Measurements from ENCODE around the gene TENM3.

Gene TENM3

DNA sequence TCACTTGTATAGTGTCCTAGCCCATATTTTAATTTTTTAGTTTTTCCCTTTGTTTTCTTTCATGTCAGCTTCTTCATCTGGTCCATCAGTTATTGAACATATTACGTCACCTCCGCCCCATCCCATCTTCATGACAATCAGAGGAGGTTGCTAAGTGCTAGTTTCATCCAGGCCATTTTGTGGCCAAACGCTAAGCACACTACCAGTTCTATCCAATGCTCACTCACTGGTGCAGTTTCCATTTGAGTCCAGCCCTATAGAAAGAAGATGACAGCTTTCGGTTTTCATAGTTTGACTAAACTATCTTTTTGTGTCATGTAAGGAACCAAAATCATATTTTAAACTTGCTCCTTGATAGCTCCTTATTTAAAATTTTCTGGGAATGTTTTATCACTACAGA lies 304.2 kb downstream of the TENM3 start:
- no peak overlapping the region for H3K4me3 ChIP-seq (ENCODE audit: low read depth in 1 of 5, low read length in 5 of 5)
- peaks cover 0 to 19% (median 0%) of the 10 kb centered on the region in 5 donors for H3K4me1 ChIP-seq (ENCODE audit: control insufficient read depth in 5 of 5, insufficient read depth in 5 of 5, low read length in 5 of 5)
- no peaks in the 10 kb centered on the region for H3K9me3 ChIP-seq (ENCODE audit: control insufficient read depth in 5 of 5, low read length in 5 of 5)
- no peak overlapping the region for H3K9ac ChIP-seq (ENCODE audit: low read length in 5 of 5)
- H3K27me3 ChIP-seq (ENCODE audit: control insufficient read depth in 5 of 5, insufficient read depth in 4 of 5, low read length in 5 of 5), result no peaks in the 10 kb centered on the region
- H3K36me3 ChIP-seq (ENCODE audit: control insufficient read depth in 5 of 5, insufficient read depth in 5 of 5, low read length in 5 of 5), result no peaks in the 10 kb centered on the region
- H3K27ac ChIP-seq (ENCODE audit: low read depth, low read length), result no peak overlapping the region

DNA sequence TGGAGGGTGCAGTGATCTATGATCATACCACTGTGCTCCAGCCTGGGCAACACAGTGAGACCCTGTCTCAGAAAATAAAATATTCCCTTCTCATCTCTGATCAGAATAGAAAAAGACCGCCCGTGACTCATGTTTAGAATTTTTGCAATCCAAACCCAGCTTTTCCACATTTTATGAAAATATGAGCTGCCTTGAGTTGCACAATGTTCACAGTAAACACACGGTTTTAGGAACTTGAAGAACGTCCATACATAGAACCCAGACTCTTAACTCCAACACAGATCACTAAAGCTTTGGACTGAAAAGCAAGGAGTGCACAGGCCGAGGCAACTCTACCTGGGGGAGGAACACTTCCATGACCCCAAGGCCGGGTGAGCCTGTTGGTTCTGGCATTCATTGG lies 305.0 kb downstream of the TENM3 start:
- Histone ChIP-seq H3K27ac (ENCODE audit: low read depth, low read length) (no peak overlapping the region), H3K9me3 (ENCODE audit: control insufficient read depth in 5 of 5, low read length in 5 of 5) (no peaks in the 10 kb centered on the region), H3K36me3 (ENCODE audit: control insufficient read depth in 5 of 5, insufficient read depth in 5 of 5, low read length in 5 of 5) (no peaks in the 10 kb centered on the region), H3K4me3 (ENCODE audit: low read depth in 1 of 5, low read length in 5 of 5) (no peak overlapping the region), H3K27me3 (ENCODE audit: control insufficient read depth in 5 of 5, insufficient read depth in 4 of 5, low read length in 5 of 5) (no peaks in the 10 kb centered on the region), H3K9ac (ENCODE audit: low read length in 5 of 5) (no peak overlapping the region), H3K4me1 (ENCODE audit: control insufficient read depth in 5 of 5, insufficient read depth in 5 of 5, low read length in 5 of 5) (peaks cover 0 to 19% (median 0%) of the 10 kb centered on the region in 5 donors)

DNA sequence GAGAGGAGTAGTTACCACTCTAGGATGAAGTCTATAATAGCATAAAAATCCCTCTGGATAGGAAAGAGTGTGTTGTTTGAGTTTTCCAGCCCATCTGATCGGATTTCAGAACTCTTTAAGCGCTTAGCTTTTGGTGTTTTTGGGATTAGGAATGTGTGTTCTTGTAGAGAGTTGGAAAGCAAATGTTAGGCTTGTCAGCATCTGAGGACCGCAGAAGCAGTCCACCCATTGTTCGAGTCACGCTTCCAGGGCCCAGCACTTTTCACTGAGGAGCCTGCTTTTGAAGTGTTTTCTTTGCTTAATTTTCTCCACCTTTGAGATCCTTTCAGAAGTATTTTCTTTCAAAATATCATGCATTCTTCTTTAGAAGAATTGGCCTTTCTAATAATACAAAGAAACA lies 306.2 kb downstream of the TENM3 start:
- Histone ChIP-seq H3K9me3 (ENCODE audit: control insufficient read depth in 5 of 5, low read length in 5 of 5) (no peaks in the 10 kb centered on the region), H3K4me1 (ENCODE audit: control insufficient read depth in 5 of 5, insufficient read depth in 5 of 5, low read length in 5 of 5) (peaks cover 0 to 21% (median 3%) of the 10 kb centered on the region in 5 donors), H3K27ac (ENCODE audit: low read depth, low read length) (no peak overlapping the region), H3K27me3 (ENCODE audit: control insufficient read depth in 5 of 5, insufficient read depth in 4 of 5, low read length in 5 of 5) (no peaks in the 10 kb centered on the region), H3K9ac (ENCODE audit: low read length in 5 of 5) (no peak overlapping the region), H3K4me3 (ENCODE audit: low read depth in 1 of 5, low read length in 5 of 5) (no peak overlapping the region), H3K36me3 (ENCODE audit: control insufficient read depth in 5 of 5, insufficient read depth in 5 of 5, low read length in 5 of 5) (no peaks in the 10 kb centered on the region)

GRCh38 chr4:182552948-182553347 lies 309.7 kb downstream of the TENM3 start:
- Histone ChIP-seq H3K9ac (ENCODE audit: low read length in 5 of 5) (no peak overlapping the region), H3K27ac (ENCODE audit: low read depth, low read length) (no peak overlapping the region), H3K4me3 (ENCODE audit: low read depth in 1 of 5, low read length in 5 of 5) (no peak overlapping the region)

DNA sequence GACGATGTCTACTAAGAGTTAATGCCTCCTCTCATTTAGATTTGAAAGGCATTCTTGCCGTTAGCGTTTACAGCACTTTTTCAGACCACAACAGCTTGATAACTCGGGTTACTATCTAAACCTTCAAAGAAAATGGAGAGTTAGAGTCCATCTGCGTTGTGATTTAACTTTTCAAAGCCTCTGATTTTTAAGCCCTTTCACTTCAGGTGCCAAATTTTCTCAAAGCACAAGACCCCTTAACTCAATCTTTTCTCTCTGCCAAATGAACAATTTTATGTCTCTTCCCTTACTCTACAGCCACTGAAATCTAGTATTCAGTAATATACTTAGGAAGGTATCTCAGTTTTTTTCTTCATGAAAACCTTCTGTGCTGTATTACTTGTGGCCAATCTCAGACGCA lies 310.5 kb downstream of the TENM3 start:
- Histone ChIP-seq H3K36me3 (ENCODE audit: control insufficient read depth in 5 of 5, insufficient read depth in 5 of 5, low read length in 5 of 5) (no peaks in the 10 kb centered on the region), H3K27ac (ENCODE audit: low read depth, low read length) (no peak overlapping the region), H3K4me3 (ENCODE audit: low read depth in 1 of 5, low read length in 5 of 5) (peak overlapping the region in 2 of 5 donors; percentile 3 to 48), H3K27me3 (ENCODE audit: control insufficient read depth in 5 of 5, insufficient read depth in 4 of 5, low read length in 5 of 5) (no peaks in the 10 kb centered on the region), H3K9ac (ENCODE audit: low read length in 5 of 5) (peak overlapping the region in 2 of 5 donors; percentile 37 to 74), H3K4me1 (ENCODE audit: control insufficient read depth in 5 of 5, insufficient read depth in 5 of 5, low read length in 5 of 5) (peaks cover 0 to 29% (median 8%) of the 10 kb centered on the region in 5 donors), H3K9me3 (ENCODE audit: control insufficient read depth in 5 of 5, low read length in 5 of 5) (no peaks in the 10 kb centered on the region)

More at GRCh38 chr4:182552948-182553347, 309.7 kb downstream of the TENM3 start:
- Histone ChIP-seq H3K27me3 (ENCODE audit: control insufficient read depth in 5 of 5, insufficient read depth in 4 of 5, low read length in 5 of 5) (no peaks in the 10 kb centered on the region), H3K9me3 (ENCODE audit: control insufficient read depth in 5 of 5, low read length in 5 of 5) (no peaks in the 10 kb centered on the region), H3K4me1 (ENCODE audit: control insufficient read depth in 5 of 5, insufficient read depth in 5 of 5, low read length in 5 of 5) (peaks cover 0 to 34% (median 8%) of the 10 kb centered on the region in 5 donors), H3K36me3 (ENCODE audit: control insufficient read depth in 5 of 5, insufficient read depth in 5 of 5, low read length in 5 of 5) (no peaks in the 10 kb centered on the region)

DNA sequence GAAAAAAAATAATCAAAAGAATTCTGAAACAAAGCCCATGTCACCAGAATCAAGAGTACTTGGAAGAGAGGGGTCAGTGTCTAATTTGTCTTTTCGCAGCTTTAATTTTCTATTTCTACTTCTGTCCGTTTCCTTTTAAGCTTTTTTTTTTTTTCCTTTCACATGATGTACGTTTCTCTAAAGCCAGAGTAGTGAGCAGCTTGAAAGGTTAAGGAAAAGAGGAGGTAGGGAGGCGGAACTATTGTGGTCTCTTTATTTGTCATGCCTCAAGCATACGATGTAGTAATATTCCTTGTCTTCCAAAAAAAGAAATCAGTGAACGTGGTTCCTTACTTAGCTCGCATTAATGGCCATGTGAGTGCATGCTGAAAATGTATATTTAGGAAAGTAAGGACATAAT lies 311.5 kb downstream of the TENM3 start:
- no peak overlapping the region for H3K4me3 ChIP-seq (ENCODE audit: low read depth in 1 of 5, low read length in 5 of 5)

DNA sequence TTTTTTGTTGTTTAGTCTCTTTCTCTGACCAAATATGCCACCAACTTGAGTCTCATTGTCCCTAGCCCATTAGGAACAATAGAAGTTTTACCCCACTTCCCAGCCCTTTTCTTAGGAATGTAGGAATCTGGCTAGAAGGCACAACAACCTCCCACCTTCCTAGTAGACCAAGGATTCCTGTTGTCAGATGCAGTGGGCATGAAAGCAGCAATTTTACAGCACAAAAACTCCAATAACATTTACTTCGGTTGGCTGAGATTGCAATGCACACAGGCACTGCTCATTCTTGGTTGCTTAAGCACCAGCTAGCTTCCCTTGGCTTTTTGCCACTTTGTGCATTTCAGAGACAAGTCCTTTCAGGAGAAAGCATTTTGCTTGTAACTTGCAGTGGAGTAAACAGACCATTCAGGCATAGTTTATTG lies 312.8 kb downstream of the TENM3 start:
- H3K4me3 ChIP-seq (ENCODE audit: low read depth in 1 of 5, low read length in 5 of 5), result peak overlapping the region in 1 of 5 donors; percentile 3
- no peak overlapping the region for H3K27ac ChIP-seq (ENCODE audit: low read depth, low read length)
- no peaks in the 10 kb centered on the region for H3K27me3 ChIP-seq (ENCODE audit: control insufficient read depth in 5 of 5, insufficient read depth in 4 of 5, low read length in 5 of 5)
- H3K36me3 ChIP-seq (ENCODE audit: control insufficient read depth in 5 of 5, insufficient read depth in 5 of 5, low read length in 5 of 5), result no peaks in the 10 kb centered on the region
- no peaks in the 10 kb centered on the region for H3K9me3 ChIP-seq (ENCODE audit: control insufficient read depth in 5 of 5, low read length in 5 of 5)
- peaks cover 0 to 34% (median 13%) of the 10 kb centered on the region in 5 donors for H3K4me1 ChIP-seq (ENCODE audit: control insufficient read depth in 5 of 5, insufficient read depth in 5 of 5, low read length in 5 of 5)
- H3K9ac ChIP-seq (ENCODE audit: low read length in 5 of 5), result no peak overlapping the region

More for the DNA sequence above, 311.5 kb downstream of the TENM3 start:
- Histone ChIP-seq H3K4me1 (ENCODE audit: control insufficient read depth in 5 of 5, insufficient read depth in 5 of 5, low read length in 5 of 5) (peaks cover 0 to 25% (median 8%) of the 10 kb centered on the region in 5 donors), H3K9ac (ENCODE audit: low read length in 5 of 5) (peak overlapping the region in 1 of 5 donors; percentile 37), H3K36me3 (ENCODE audit: control insufficient read depth in 5 of 5, insufficient read depth in 5 of 5, low read length in 5 of 5) (no peaks in the 10 kb centered on the region), H3K9me3 (ENCODE audit: control insufficient read depth in 5 of 5, low read length in 5 of 5) (no peaks in the 10 kb centered on the region), H3K27ac (ENCODE audit: low read depth, low read length) (no peak overlapping the region), H3K27me3 (ENCODE audit: control insufficient read depth in 5 of 5, insufficient read depth in 4 of 5, low read length in 5 of 5) (no peaks in the 10 kb centered on the region)

DNA sequence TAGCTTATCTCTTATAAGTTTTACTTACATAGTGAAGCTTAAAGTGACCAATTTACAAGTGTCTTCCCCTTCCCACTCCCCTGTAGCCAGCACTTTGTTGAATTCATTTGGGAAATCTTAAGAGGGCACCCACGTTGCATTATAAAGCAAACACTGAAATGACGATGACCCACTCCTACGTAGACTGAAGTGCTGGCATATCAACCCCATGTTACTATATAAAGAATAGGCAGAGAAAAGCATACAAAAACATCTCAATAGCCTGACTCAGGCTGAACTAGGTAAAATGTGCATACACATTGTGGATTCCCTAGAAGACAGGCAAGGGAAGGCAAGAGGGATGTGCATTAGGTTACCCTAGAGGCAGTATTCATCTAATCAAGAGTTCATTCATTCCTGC lies 313.4 kb downstream of the TENM3 start:
- H3K4me1 ChIP-seq (ENCODE audit: control insufficient read depth in 5 of 5, insufficient read depth in 5 of 5, low read length in 5 of 5), result peaks cover 0 to 34% (median 13%) of the 10 kb centered on the region in 5 donors
- H3K27me3 ChIP-seq (ENCODE audit: control insufficient read depth in 5 of 5, insufficient read depth in 4 of 5, low read length in 5 of 5), result no peaks in the 10 kb centered on the region
- no peaks in the 10 kb centered on the region for H3K9me3 ChIP-seq (ENCODE audit: control insufficient read depth in 5 of 5, low read length in 5 of 5)
- H3K9ac ChIP-seq (ENCODE audit: low read length in 5 of 5), result no peak overlapping the region
- no peak overlapping the region for H3K27ac ChIP-seq (ENCODE audit: low read depth, low read length)
- no peak overlapping the region for H3K4me3 ChIP-seq (ENCODE audit: low read depth in 1 of 5, low read length in 5 of 5)
- no peaks in the 10 kb centered on the region for H3K36me3 ChIP-seq (ENCODE audit: control insufficient read depth in 5 of 5, insufficient read depth in 5 of 5, low read length in 5 of 5)

- Histone ChIP-seq H3K36me3 (ENCODE audit: control insufficient read depth in 5 of 5, insufficient read depth in 5 of 5, low read length in 5 of 5) (peaks cover 0 to 3% (median 0%) of the 10 kb centered on the region in 5 donors), H3K27me3 (ENCODE audit: control insufficient read depth in 5 of 5, insufficient read depth in 4 of 5, low read length in 5 of 5) (no peaks in the 10 kb centered on the region), H3K9ac (ENCODE audit: low read length in 5 of 5) (no peak overlapping the region), H3K4me3 (ENCODE audit: low read depth in 1 of 5, low read length in 5 of 5) (no peak overlapping the region), H3K9me3 (ENCODE audit: control insufficient read depth in 5 of 5, low read length in 5 of 5) (no peaks in the 10 kb centered on the region), H3K27ac (ENCODE audit: low read depth, low read length) (no peak overlapping the region), H3K4me1 (ENCODE audit: control insufficient read depth in 5 of 5, insufficient read depth in 5 of 5, low read length in 5 of 5) (peaks cover 0 to 19% (median 10%) of the 10 kb centered on the region in 5 donors)
Measured at GRCh38 chr4:182560358-182560757, 317.2 kb downstream of the TENM3 start.

- Histone ChIP-seq H3K9me3 (ENCODE audit: control insufficient read depth in 5 of 5, low read length in 5 of 5) (no peaks in the 10 kb centered on the region), H3K27me3 (ENCODE audit: control insufficient read depth in 5 of 5, insufficient read depth in 4 of 5, low read length in 5 of 5) (no peaks in the 10 kb centered on the region), H3K4me3 (ENCODE audit: low read depth in 1 of 5, low read length in 5 of 5) (no peak overlapping the region), H3K36me3 (ENCODE audit: control insufficient read depth in 5 of 5, insufficient read depth in 5 of 5, low read length in 5 of 5) (peaks cover 0 to 3% (median 0%) of the 10 kb centered on the region in 5 donors), H3K4me1 (ENCODE audit: control insufficient read depth in 5 of 5, insufficient read depth in 5 of 5, low read length in 5 of 5) (peaks cover 0 to 14% (median 5%) of the 10 kb centered on the region in 5 donors), H3K9ac (ENCODE audit: low read length in 5 of 5) (no peak overlapping the region), H3K27ac (ENCODE audit: low read depth, low read length) (no peak overlapping the region)
Measured at GRCh38 chr4:182562350-182562749, 319.1 kb downstream of the TENM3 start.
